ENCODE measurements around the gene PIK3R1.

- TF ChIP-seq POLR2A (IDR thresholded peaks at IDR 0.05; ENCODE audit: low read depth, low read length): no peak
- TF ChIP-seq POLR2AphosphoS5 (IDR thresholded peaks at IDR 0.05; ENCODE audit: low read depth, low read length): no peak
- no peak for TF ChIP-seq TAF1 (IDR thresholded peaks at IDR 0.05; ENCODE audit: borderline replicate concordance, low read depth, low read length)
Measured at GRCh38 chr5:68245319-68245718, 29.8 kb downstream of the PIK3R1 start.

All from GM12892 (cell line).